ENCODE results near the gene NSD2.
"Not testable (repeated sequence)": the region's sequence is repeated elsewhere in the genome, so short reads cannot be mapped to it uniquely, and the experiment has no call there.

The NSD2 gene

DNA sequence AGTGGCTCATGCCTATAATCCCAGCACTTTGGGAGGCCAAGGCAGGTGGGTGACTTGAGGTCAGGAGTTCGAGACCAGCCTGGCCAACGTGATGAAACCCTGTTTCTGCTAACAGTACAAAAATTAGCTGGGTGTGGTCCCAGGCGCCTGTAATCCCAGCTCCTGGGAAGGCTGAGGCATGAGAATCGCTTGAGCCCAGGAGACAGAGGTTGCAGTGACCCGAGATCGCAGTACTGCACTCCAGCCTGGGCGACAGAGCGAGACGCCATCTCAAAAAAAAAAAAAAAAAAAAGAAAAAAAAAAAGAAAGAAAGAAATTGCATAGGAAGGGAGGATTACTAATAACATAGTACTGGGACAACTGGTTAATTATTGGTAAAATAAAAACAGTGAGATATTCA is 40.1 kb downstream of the NSD2 start:
- H3K4me1 ChIP-seq (ENCODE audit: control insufficient read depth, insufficient read depth, low read length) = peaks cover 12% of the 10 kb centered on the region
- not testable (repeated sequence) for H3K9ac ChIP-seq (ENCODE audit: low read length); H3K4me3 ChIP-seq (ENCODE audit: low read length); H3K9me3 ChIP-seq (ENCODE audit: control insufficient read depth, low read length); H3K27me3 ChIP-seq (ENCODE audit: control insufficient read depth, insufficient read depth, low read length); H3K36me3 ChIP-seq (ENCODE audit: control insufficient read depth, insufficient read depth, low read length)

GRCh38 chr4:1922821-1923220 is 51.6 kb downstream of the NSD2 start:
- Histone ChIP-seq H3K36me3 (ENCODE audit: control insufficient read depth, insufficient read depth, low read length) (no peaks in the 10 kb centered on the region), H3K4me1 (ENCODE audit: control insufficient read depth, insufficient read depth, low read length) (no peaks in the 10 kb centered on the region), H3K9ac (ENCODE audit: low read length) (no peak overlapping the region), H3K27me3 (ENCODE audit: control insufficient read depth, insufficient read depth, low read length) (no peaks in the 10 kb centered on the region), H3K9me3 (ENCODE audit: control insufficient read depth, low read length) (no peaks in the 10 kb centered on the region), H3K4me3 (ENCODE audit: low read length) (no peak overlapping the region)

GRCh38 chr4:1927675-1928074 is 56.5 kb downstream of the NSD2 start:
- Histone ChIP-seq H3K9ac (ENCODE audit: low read length) (no peak overlapping the region), H3K4me1 (ENCODE audit: control insufficient read depth, insufficient read depth, low read length) (peaks cover 7% of the 10 kb centered on the region), H3K9me3 (ENCODE audit: control insufficient read depth, low read length) (no peaks in the 10 kb centered on the region), H3K27me3 (ENCODE audit: control insufficient read depth, insufficient read depth, low read length) (no peaks in the 10 kb centered on the region), H3K36me3 (ENCODE audit: control insufficient read depth, insufficient read depth, low read length) (peaks cover under 1% of the 10 kb centered on the region), H3K4me3 (ENCODE audit: low read length) (no peak overlapping the region)

GRCh38 chr4:1928356-1929239 is 57.4 kb downstream of the NSD2 start:
- Histone ChIP-seq H3K4me1 (ENCODE audit: control insufficient read depth, insufficient read depth, low read length) (peaks cover 7% of the 10 kb centered on the region), H3K4me3 (ENCODE audit: low read length) (no peak overlapping the region), H3K27me3 (ENCODE audit: control insufficient read depth, insufficient read depth, low read length) (no peaks in the 10 kb centered on the region), H3K36me3 (ENCODE audit: control insufficient read depth, insufficient read depth, low read length) (peaks cover 5% of the 10 kb centered on the region), H3K9ac (ENCODE audit: low read length) (no peak overlapping the region), H3K9me3 (ENCODE audit: control insufficient read depth, low read length) (no peaks in the 10 kb centered on the region)

DNA sequence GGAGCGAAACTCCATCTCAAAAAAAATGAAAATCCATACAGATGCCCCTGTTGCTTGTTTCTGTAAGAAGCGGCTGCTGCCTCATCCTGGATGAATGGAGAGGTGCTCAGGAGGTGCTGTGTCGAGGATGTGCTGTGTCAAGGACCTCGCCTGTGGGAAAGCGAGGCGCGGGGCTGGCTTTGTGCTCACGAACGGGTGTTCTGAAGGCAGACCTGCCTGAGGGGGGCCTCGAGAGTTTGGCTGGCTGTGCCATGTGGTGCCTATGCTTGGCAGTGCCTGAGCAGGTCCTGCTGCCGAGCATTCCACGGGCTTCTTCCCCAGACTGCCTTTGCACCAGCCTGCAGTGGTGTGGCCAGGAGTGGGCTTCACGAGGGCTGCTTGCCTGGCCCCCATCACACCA is 61.5 kb downstream of the NSD2 start:
- H3K9me3 ChIP-seq (ENCODE audit: control insufficient read depth, low read length) = no peaks in the 10 kb centered on the region
- H3K9ac ChIP-seq (ENCODE audit: low read length) = no peak overlapping the region
- H3K36me3 ChIP-seq (ENCODE audit: control insufficient read depth, insufficient read depth, low read length) = peaks cover 5% of the 10 kb centered on the region
- peaks cover 7% of the 10 kb centered on the region for H3K4me1 ChIP-seq (ENCODE audit: control insufficient read depth, insufficient read depth, low read length)
- H3K27me3 ChIP-seq (ENCODE audit: control insufficient read depth, insufficient read depth, low read length) = no peaks in the 10 kb centered on the region
- no peak overlapping the region for H3K4me3 ChIP-seq (ENCODE audit: low read length)

DNA sequence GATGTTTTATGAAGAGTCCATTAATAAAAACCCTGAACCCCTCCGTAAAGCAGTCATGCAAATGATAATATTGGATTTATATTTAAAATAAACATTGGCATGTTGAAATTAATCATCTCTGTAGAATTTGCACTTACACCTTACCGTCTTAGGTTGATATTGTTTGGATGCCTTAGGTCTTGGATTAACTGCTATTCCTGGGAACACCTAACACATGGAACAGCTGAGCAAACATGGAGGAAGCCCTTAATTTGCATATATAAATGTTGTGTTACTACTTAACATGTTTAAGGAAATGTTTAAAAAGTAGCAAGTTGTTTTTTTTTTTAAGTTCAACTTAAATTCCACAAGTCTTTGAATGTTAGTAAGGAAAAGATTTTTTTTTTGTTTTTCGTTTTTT is 62.5 kb downstream of the NSD2 start:
- Histone ChIP-seq H3K9me3 (ENCODE audit: control insufficient read depth, low read length) (no peaks in the 10 kb centered on the region), H3K9ac (ENCODE audit: low read length) (no peak overlapping the region), H3K36me3 (ENCODE audit: control insufficient read depth, insufficient read depth, low read length) (peaks cover 5% of the 10 kb centered on the region), H3K4me1 (ENCODE audit: control insufficient read depth, insufficient read depth, low read length) (peaks cover 3% of the 10 kb centered on the region), H3K4me3 (ENCODE audit: low read length) (no peak overlapping the region), H3K27me3 (ENCODE audit: control insufficient read depth, insufficient read depth, low read length) (no peaks in the 10 kb centered on the region)

DNA sequence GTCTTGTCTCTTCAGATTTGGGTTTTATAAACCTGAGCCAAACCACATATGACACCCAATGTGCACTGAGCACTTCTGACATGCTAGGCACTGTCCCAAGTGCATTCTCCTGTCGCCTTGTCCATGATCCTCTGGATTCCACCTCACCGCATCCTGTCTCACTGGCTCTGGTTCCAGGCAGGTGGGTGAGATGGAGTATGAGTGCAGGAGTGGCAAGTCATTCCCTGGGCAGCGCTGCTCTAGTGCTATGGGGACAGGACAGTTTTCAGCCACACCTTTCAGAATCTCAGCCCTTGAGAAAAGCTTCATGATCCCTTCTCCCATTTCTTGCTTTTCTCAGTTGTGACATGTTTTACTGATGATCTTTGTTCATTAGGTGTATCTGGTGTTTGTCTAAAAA is 66.4 kb downstream of the NSD2 start:
- Histone ChIP-seq H3K27me3 (ENCODE audit: control insufficient read depth, insufficient read depth, low read length) (no peaks in the 10 kb centered on the region), H3K4me1 (ENCODE audit: control insufficient read depth, insufficient read depth, low read length) (peaks cover 23% of the 10 kb centered on the region), H3K4me3 (ENCODE audit: low read length) (no peak overlapping the region), H3K9me3 (ENCODE audit: control insufficient read depth, low read length) (no peaks in the 10 kb centered on the region), H3K36me3 (ENCODE audit: control insufficient read depth, insufficient read depth, low read length) (peaks cover 12% of the 10 kb centered on the region), H3K9ac (ENCODE audit: low read length) (no peak overlapping the region)

GRCh38 chr4:1938027-1938426 is 66.8 kb downstream of the NSD2 start:
- no peak overlapping the region for H3K9ac ChIP-seq (ENCODE audit: low read length)
- H3K27me3 ChIP-seq (ENCODE audit: control insufficient read depth, insufficient read depth, low read length) = no peaks in the 10 kb centered on the region
- no peaks in the 10 kb centered on the region for H3K9me3 ChIP-seq (ENCODE audit: control insufficient read depth, low read length)
- peaks cover 23% of the 10 kb centered on the region for H3K4me1 ChIP-seq (ENCODE audit: control insufficient read depth, insufficient read depth, low read length)
- peaks cover 7% of the 10 kb centered on the region for H3K36me3 ChIP-seq (ENCODE audit: control insufficient read depth, insufficient read depth, low read length)
- no peak overlapping the region for H3K4me3 ChIP-seq (ENCODE audit: low read length)

DNA sequence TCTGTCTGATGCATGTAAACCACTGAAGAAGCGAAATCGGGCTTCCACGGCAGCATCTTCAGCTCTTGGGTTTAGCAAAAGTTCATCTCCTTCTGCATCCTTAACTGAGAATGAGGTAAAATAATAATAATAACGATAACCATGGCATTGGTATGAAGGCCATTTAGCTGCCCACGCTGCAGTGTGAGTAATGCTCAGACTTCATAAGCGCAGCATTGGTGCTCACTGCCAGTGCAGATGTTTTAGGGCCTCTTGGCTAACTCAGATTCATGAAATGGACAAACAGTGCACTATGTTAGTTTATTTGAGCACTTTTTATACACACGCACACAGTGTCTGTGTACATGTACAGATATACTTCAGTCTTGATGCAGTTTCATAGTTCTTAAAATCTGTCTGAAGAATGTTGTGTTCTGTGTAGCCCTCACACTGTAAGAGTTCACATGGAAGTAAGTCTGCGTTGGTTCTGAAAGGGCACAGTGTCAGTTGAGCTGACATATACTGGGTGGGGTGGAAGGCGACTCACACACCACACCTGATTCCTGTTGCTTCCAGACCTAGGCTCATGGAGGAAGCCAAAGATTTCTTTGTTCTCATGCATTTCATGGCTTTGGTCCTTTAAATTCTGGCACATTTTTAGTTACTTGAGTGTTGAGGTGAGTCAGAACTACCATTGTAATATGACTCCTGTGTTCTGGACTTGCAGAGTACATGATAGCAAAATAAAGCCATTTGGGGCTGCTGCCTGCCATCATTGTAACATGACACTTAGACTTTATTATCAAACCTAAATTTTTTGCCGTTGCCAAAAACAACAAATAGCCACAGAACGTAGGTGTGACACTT is 68.7 kb downstream of the NSD2 start:
- peaks cover 23% of the 10 kb centered on the region for H3K4me1 ChIP-seq (ENCODE audit: control insufficient read depth, insufficient read depth, low read length)
- no peaks in the 10 kb centered on the region for H3K9me3 ChIP-seq (ENCODE audit: control insufficient read depth, low read length)
- H3K4me3 ChIP-seq (ENCODE audit: low read length) = no peak overlapping the region
- peaks cover 6% of the 10 kb centered on the region for H3K36me3 ChIP-seq (ENCODE audit: control insufficient read depth, insufficient read depth, low read length)
- no peaks in the 10 kb centered on the region for H3K27me3 ChIP-seq (ENCODE audit: control insufficient read depth, insufficient read depth, low read length)
- no peak overlapping the region for H3K9ac ChIP-seq (ENCODE audit: low read length)

DNA sequence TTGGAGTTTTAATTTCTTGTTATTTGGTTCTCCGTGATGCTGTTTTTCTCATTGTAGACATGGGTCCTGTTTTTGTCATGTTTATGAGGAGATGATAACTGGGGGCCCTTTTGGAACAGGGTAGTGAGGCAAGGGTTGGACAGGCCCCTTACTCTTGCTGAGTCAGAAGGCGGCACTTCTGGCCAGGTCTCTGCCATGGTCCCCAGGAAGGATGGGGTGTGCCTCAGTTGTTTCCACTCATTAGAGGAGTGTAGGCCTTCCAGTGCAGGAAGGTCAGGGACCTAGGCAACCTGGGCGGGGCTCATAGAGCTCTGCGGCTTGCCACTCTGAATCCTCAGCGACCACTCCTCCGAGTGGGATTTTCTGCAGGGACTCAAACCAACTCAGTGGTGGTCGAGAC is 69.4 kb downstream of the NSD2 start:
- Histone ChIP-seq H3K9ac (ENCODE audit: low read length) (no peak overlapping the region), H3K4me1 (ENCODE audit: control insufficient read depth, insufficient read depth, low read length) (peaks cover 23% of the 10 kb centered on the region), H3K27me3 (ENCODE audit: control insufficient read depth, insufficient read depth, low read length) (no peaks in the 10 kb centered on the region), H3K4me3 (ENCODE audit: low read length) (no peak overlapping the region), H3K9me3 (ENCODE audit: control insufficient read depth, low read length) (no peaks in the 10 kb centered on the region), H3K36me3 (ENCODE audit: control insufficient read depth, insufficient read depth, low read length) (peaks cover 6% of the 10 kb centered on the region)

DNA sequence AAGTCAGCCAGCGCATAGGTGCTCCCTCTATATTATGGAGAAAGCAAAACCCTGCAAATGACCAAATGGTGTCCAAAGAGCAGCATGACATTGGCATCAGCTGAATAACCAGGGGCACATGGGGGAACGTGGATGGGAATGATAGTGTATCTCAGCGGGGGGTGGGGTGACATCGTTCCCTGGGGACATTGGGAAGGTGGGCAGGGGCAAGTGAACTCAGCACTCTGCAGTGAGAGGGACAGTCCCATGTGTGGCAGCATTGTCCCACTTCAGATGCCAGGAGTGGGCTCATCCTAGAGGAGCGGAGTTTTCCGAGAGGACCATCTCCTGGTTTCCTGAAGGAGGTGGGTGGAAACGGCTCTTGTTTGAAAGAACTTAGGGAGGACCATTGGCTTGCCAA is 72.7 kb downstream of the NSD2 start:
- Histone ChIP-seq H3K9ac (ENCODE audit: low read length) (no peak overlapping the region), H3K4me1 (ENCODE audit: control insufficient read depth, insufficient read depth, low read length) (peaks cover 24% of the 10 kb centered on the region), H3K36me3 (ENCODE audit: control insufficient read depth, insufficient read depth, low read length) (peaks cover 10% of the 10 kb centered on the region), H3K27me3 (ENCODE audit: control insufficient read depth, insufficient read depth, low read length) (no peaks in the 10 kb centered on the region), H3K4me3 (ENCODE audit: low read length) (no peak overlapping the region), H3K9me3 (ENCODE audit: control insufficient read depth, low read length) (no peaks in the 10 kb centered on the region)

Data from mucosa of stomach (tissue), 1 donor.